GM12864 (cell line): Measurements from ENCODE around the gene CTDNEP1.

Experiments used
- DNase-seq: peaks from one replicate; pipeline ENCODE4 v3.0.0-alpha.2; 2011; ENCODE audit warnings: low read depth
- H3K4me3 ChIP-seq: 2 replicates; pipeline ENCODE4 v1.5.1; 2011; ENCODE audit warnings: mild to moderate bottlenecking, low read depth, low read length, control low read depth
- TF ChIP-seq, protein P1 (sequence below): IDR thresholded peaks from 2 replicates; pipeline ENCODE4 v1.5.1; 2011; ENCODE audit warnings: low read depth, mild to moderate bottlenecking, moderate library complexity, low read length, control low read depth, inconsistent platforms; ENCODE audit errors: missing control alignments

Gene CTDNEP1

DNA sequence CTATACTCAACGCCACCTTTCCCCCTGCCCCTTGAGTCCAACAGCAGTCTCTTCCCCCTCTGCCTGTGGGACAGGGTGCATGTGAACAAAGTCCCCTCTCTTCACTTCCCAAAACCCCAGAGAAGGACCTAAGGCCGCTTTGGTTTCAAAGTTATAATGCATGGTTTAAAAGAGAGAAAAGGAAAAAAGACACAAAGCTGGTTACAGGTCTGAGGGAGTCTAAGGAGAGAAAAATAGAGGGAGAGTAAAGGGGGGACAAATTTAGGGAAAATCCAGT is 8.1 kb downstream of the CTDNEP1 start:
- peak overlapping the region; percentile 75 for H3K4me3 ChIP-seq
- TF ChIP-seq, protein P1, sequence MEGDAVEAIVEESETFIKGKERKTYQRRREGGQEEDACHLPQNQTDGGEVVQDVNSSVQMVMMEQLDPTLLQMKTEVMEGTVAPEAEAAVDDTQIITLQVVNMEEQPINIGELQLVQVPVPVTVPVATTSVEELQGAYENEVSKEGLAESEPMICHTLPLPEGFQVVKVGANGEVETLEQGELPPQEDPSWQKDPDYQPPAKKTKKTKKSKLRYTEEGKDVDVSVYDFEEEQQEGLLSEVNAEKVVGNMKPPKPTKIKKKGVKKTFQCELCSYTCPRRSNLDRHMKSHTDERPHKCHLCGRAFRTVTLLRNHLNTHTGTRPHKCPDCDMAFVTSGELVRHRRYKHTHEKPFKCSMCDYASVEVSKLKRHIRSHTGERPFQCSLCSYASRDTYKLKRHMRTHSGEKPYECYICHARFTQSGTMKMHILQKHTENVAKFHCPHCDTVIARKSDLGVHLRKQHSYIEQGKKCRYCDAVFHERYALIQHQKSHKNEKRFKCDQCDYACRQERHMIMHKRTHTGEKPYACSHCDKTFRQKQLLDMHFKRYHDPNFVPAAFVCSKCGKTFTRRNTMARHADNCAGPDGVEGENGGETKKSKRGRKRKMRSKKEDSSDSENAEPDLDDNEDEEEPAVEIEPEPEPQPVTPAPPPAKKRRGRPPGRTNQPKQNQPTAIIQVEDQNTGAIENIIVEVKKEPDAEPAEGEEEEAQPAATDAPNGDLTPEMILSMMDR, result no peak
- DNase-seq, result no peak

DNA sequence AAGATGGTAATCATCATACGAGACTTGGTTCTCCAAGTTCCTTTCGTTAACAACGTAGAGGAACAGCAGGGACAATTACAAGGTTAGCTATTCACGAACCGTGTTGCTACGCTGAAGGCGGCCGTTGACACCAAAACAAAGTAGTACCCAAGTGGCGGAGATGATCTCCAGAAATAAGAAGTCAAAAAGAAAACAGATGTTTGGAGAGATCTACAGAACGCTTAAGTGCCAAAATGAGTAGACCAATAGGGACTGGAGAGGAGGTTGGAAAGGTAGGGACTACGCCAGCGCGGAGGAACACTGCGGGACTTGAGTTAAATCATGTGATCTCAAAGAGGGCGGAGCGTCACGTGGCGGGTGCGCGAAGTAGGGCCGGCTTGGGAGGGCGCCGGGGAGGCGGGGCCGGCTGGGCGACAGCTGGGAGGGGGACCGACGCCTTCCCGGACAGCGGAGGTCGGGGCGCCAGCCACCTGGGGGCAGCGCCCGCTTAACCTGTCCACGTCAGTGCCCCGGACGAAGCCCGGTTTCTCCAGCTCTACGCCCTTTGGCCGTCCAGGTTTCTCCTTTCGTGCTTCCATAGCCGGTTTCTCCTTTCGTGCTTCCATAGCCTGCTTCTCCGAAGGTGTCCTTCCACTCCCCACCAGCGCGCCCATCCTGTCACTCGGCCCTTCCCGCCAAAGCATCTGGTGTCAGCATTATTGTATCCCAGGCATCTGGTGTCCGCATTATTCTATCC is 8.6 kb downstream of the CTDNEP1 start:
- TF ChIP-seq, protein P1, result no peak
- peak overlapping the region; percentile 75 for H3K4me3 ChIP-seq

DNA sequence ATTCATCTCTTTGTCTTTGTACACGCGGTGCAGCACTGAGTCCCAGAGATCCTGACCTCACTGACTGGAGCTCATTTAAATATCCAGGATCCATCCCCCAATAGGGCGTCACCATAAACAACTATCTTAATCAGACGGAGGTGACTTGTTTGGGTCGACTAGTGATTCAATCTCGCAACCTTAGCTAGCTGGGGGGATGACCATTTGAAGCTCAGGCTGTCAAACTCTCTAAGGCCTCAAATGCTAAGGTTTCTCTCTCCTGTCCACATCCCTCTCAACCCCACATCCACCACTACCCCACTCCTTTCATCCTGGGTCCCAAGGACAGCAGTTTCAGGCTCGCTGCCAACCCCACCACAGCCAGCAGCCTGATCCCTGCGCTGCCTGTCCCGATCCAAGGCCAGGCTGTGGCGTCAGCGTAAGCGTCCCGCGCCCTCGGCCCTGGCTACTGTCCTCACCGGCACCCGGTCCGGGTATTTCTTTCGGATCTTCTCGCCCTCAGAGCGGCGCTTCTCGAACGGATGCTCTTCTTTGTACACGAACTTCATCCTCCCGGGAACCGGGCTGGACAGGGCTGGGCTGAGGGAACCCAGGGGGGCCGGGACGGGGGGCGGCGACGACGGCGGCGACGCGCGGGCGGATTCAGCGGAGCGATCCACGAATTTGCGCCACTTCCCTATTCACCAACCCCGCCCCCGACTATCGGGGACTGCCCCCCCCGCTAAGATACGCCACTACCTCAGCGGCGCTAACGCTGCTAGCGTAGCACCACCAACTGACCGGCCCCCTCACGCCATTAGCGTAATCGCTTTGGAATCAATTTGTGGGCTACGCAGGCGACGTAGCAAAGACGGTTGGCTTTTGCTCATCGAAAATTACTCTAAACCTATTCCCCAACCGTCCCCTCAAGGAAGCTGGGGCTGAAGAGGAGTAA is 9.5 kb downstream of the CTDNEP1 start, which contains the start of gene GABARAP:
Gene GABARAP, minus strand, starts transcription at position 667 of the 934 bp plus-strand sequence. Its CDS starts 119 bp downstream, at position 548.
- TF ChIP-seq, protein P1, result no peak
- H3K4me3 ChIP-seq, result peak within 1 kb of the TSS; percentile 75
- peak; percentile 81 for DNase-seq

More for the DNA sequence above, 8.6 kb downstream of the CTDNEP1 start:
- DNase-seq, result peak; percentile 92

DNA sequence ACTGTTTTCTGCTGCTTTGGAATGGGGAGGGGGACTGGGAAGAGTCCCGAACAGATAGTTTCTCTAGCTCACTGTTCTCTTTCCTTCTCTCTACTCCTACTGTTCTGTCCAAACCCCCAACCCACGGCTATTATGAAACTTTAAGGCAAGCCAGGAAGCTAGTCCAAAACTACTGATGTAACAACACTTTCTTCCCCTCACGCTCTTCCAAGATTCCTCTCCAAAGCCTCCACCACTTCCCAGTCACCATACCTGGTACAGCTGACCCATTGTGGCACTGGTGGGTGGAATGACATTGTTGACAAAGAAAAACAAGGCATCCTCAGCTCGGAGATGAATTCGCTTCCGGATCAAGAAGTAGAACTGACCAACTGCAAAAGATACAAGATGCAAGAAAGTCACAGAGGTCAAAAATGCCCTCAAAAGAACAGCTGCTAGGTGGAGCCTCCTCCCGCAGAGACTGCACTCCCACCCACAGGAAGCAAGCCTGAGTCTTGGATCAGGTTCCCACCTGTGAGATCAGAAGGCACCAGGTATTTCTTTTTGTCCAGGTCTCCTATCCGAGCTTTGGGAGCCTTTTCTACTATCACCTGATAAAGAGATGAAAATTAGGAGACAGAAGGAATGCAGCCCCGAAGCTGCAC is 10.3 kb downstream of the CTDNEP1 start:
- no peak for DNase-seq
- TF ChIP-seq, protein P1, result no peak
- peak overlapping the region; percentile 75 for H3K4me3 ChIP-seq

DNA sequence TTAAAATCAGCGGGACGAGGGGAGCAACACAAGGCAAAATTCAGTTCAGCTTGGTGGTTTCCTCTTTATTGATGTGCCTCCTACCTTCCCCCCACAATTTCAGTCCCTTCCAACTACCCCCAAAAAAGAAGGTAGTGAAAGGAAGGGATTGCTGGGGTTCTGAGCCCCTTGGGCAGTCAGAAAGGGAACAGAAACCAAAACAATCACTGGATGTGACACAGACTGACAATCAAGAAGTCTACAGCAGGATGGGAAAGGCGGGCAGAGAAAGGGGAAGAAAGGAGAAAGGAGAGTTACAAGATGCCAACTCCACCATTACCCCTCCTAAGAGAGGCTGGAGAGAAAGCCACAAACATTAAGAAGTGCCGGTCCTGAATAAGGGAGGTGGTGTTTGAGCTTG is 11.2 kb downstream of the CTDNEP1 start:
- DNase-seq, result no peak
- TF ChIP-seq, protein P1, result no peak
- H3K4me3 ChIP-seq, result no peak overlapping the region; the same call in 1 of the 2 replicates

DNA sequence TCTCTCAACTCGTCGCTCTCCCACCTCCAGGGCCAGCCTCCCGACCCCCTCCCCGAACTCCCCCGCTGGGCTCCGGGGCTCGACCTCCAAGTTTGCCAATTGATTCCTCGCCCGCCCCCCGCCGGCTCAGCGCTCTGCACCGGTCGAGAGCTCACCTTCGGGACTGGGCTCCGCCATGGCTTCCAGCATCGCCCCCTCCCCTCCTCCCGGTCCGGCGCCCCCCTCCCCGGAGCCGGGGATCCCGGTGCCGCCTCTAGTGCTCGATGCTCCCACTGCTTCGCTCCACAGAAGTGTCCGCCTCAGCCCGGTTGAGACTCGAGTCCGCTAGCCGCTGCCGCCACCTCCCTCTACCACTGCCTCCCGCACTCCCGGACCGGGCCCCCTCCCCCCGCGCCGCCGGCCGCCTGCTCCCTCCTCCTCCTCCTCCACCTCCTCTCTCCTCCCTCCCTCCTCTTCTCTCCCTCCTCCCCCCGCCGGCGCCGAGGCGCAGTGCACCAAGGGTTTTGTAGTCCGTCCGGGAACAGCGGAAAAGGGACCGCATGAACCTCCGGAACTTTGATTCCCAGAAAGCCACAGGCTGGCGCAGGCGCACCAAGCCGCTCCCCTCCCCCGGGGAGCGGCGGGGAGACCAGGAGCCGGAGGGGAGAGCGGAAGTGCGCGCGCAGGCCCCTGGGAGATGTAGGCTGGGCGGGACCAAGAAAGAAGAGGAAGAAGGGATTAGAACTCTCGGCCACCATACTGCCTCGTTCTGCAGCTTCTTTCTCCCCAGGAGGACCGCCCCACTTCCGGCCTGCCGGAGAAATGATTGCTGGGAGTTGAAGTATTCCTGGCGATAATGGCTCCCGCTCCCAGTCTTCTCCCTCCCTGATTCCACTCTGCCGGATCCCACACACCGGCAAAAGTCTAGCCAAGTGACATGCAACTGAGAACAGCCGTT is 12.2 kb downstream of the CTDNEP1 start, which contains the start of gene PHF23:
Gene PHF23, minus strand, starts transcription at position 367 of the 937 bp plus-strand sequence. Its CDS starts 178 bp downstream, at position 189.
- TF ChIP-seq, protein P1, result no peak
- H3K4me3 ChIP-seq, result peak within 1 kb of the TSS; percentile 95
- DNase-seq, result peak; percentile 98
